Muscle layer of duodenum (tissue), 2 donors: Measurements from ENCODE around the gene GLYATL1B.
"Not testable (repeated sequence)": the region's sequence is repeated elsewhere in the genome, so short reads cannot be mapped to it uniquely, and the experiment has no call there.

Experiments used
- H3K27ac ChIP-seq: one replicate; pipeline ENCODE4 v1.7.0; 2013; ENCODE audit warnings: mild to moderate bottlenecking, low read length
- H3K27me3 ChIP-seq: one replicate; pipeline ENCODE4 v1.7.0; 2013; ENCODE audit warnings: low read depth, mild to moderate bottlenecking, control low read depth, low read length
- H3K36me3 ChIP-seq, 2 donors: one replicate each; pipeline ENCODE4 v1.7.0; 2013; ENCODE audit warnings: low read length in 2 of 2, control low read depth in 1 of 2, mild to moderate bottlenecking in 1 of 2; ENCODE audit not compliant: insufficient read depth in 2 of 2, control insufficient read depth in 1 of 2
- H3K4me1 ChIP-seq, 2 donors: one replicate each; pipeline ENCODE4 v1.7.0; 2013; ENCODE audit warnings: low read length in 2 of 2, mild to moderate bottlenecking in 2 of 2, control low read depth in 1 of 2, moderate library complexity in 1 of 2; ENCODE audit not compliant: insufficient read depth in 2 of 2, control insufficient read depth in 1 of 2
- H3K4me3 ChIP-seq, 2 donors: one replicate each; pipeline ENCODE4 v1.7.0; 2013; ENCODE audit warnings: low read length in 2 of 2, low read depth in 1 of 2, mild to moderate bottlenecking in 1 of 2
- H3K9me3 ChIP-seq, 2 donors: one replicate each; pipeline ENCODE4 v1.7.0; 2013; ENCODE audit warnings: low read length in 2 of 2, control low read depth in 1 of 2, mild to moderate bottlenecking in 1 of 2; ENCODE audit not compliant: control insufficient read depth in 1 of 2
- donor health status: healthy.

GLYATL1B gene

GRCh38 chr11:59069087-59069486, 17.0 kb upstream of the GLYATL1B start:
- no peak overlapping the region for H3K27ac ChIP-seq
- H3K36me3 ChIP-seq = no peaks in the 10 kb centered on the region
- H3K9me3 ChIP-seq = no peaks in the 10 kb centered on the region
- peaks cover 8% of the 10 kb centered on the region for H3K27me3 ChIP-seq
- no peaks in the 10 kb centered on the region for H3K4me1 ChIP-seq
- H3K4me3 ChIP-seq = no peak overlapping the region

- H3K4me3 ChIP-seq = no peak overlapping the region
- no peaks in the 10 kb centered on the region for H3K36me3 ChIP-seq
- no peaks in the 10 kb centered on the region for H3K27me3 ChIP-seq
- H3K27ac ChIP-seq = no peak overlapping the region
- H3K9me3 ChIP-seq = no peaks in the 10 kb centered on the region
- H3K4me1 ChIP-seq = no peaks in the 10 kb centered on the region
Observed at GRCh38 chr11:59076876-59077571, 9.1 kb upstream of the GLYATL1B start.

- H3K27ac ChIP-seq = no peak overlapping the region
- no peaks in the 10 kb centered on the region for H3K27me3 ChIP-seq
- H3K9me3 ChIP-seq = no peaks in the 10 kb centered on the region
- H3K4me3 ChIP-seq = no peak overlapping the region
- H3K36me3 ChIP-seq = no peaks in the 10 kb centered on the region
- no peaks in the 10 kb centered on the region for H3K4me1 ChIP-seq
Observed at GRCh38 chr11:59078435-59078834, 7.7 kb upstream of the GLYATL1B start.

- no peak overlapping the region for H3K27ac ChIP-seq
Observed at GRCh38 chr11:59079086-59079485, 7.0 kb upstream of the GLYATL1B start.

GRCh38 chr11:59080421-59080820, 5.7 kb upstream of the GLYATL1B start:
- not testable (repeated sequence) for H3K27me3 ChIP-seq, H3K27ac ChIP-seq, H3K36me3 ChIP-seq, H3K4me1 ChIP-seq, H3K9me3 ChIP-seq, H3K4me3 ChIP-seq

More at GRCh38 chr11:59079086-59079485, 7.0 kb upstream of the GLYATL1B start:
- H3K36me3 ChIP-seq = no peaks in the 10 kb centered on the region
- no peaks in the 10 kb centered on the region for H3K4me1 ChIP-seq
- no peak overlapping the region for H3K4me3 ChIP-seq
- H3K9me3 ChIP-seq = no peaks in the 10 kb centered on the region
- no peaks in the 10 kb centered on the region for H3K27me3 ChIP-seq

GRCh38 chr11:59081430-59082020, 4.6 kb upstream of the GLYATL1B start:
- not testable (repeated sequence) for H3K27ac ChIP-seq, H3K9me3 ChIP-seq, H3K4me3 ChIP-seq, H3K4me1 ChIP-seq, H3K27me3 ChIP-seq, H3K36me3 ChIP-seq

GRCh38 chr11:59088162-59088561, 2.1 kb downstream of the GLYATL1B start:
- no peak overlapping the region for H3K4me3 ChIP-seq
- H3K27ac ChIP-seq = no peak overlapping the region
- no peaks in the 10 kb centered on the region for H3K9me3 ChIP-seq
- H3K36me3 ChIP-seq = no peaks in the 10 kb centered on the region
- no peaks in the 10 kb centered on the region for H3K27me3 ChIP-seq
- no peaks in the 10 kb centered on the region for H3K4me1 ChIP-seq

GRCh38 chr11:59093576-59093975, 7.5 kb downstream of the GLYATL1B start:
- not testable (repeated sequence) for H3K36me3 ChIP-seq, H3K27ac ChIP-seq, H3K9me3 ChIP-seq, H3K27me3 ChIP-seq, H3K4me3 ChIP-seq, H3K4me1 ChIP-seq

- not testable (repeated sequence) for H3K36me3 ChIP-seq, H3K4me3 ChIP-seq, H3K27ac ChIP-seq, H3K27me3 ChIP-seq, H3K9me3 ChIP-seq, H3K4me1 ChIP-seq
Observed at GRCh38 chr11:59095225-59095624, 9.1 kb downstream of the GLYATL1B start.

- not testable (repeated sequence) for H3K36me3 ChIP-seq, H3K27ac ChIP-seq, H3K4me3 ChIP-seq, H3K27me3 ChIP-seq, H3K4me1 ChIP-seq, H3K9me3 ChIP-seq
Observed at GRCh38 chr11:59095972-59096575, 10.0 kb downstream of the GLYATL1B start.

- Histone ChIP-seq H3K36me3 (no peaks in the 10 kb centered on the region), H3K4me1 (peaks cover 0 to 4% of the 10 kb centered on the region in 2 donors), H3K27me3 (no peaks in the 10 kb centered on the region), H3K4me3 (no peak overlapping the region), H3K9me3 (no peaks in the 10 kb centered on the region), H3K27ac (no peak overlapping the region)
Observed at GRCh38 chr11:59097113-59097708, 11.1 kb downstream of the GLYATL1B start.
